GM21390 (cell line): ENCODE data around the gene DNAH10.
"Not testable (repeated sequence)": the region's sequence is repeated elsewhere in the genome, so short reads cannot be mapped to it uniquely, and the experiment has no call there.

Source experiments
- ATAC-seq: cut with Tn5 transposase; IDR thresholded peaks from one replicate; pipeline ENCODE4 v1.9.1; 2021; ENCODE audit not compliant: unreplicated experiment

The DNAH10 gene

GRCh38 chr12:123905319-123905925 is 143.3 kb downstream of the DNAH10 start:
- no peak for ATAC-seq

- no peak for ATAC-seq
These were observed 144.8 kb downstream of the DNAH10 start for GRCh38 chr12:123906711-123907420.

- ATAC-seq: no peak
These were observed 145.8 kb downstream of the DNAH10 start for GRCh38 chr12:123907726-123908476.

GRCh38 chr12:123908884-123909725 is 147.0 kb downstream of the DNAH10 start:
- no peak for ATAC-seq

- ATAC-seq: no peak
These were observed 148.0 kb downstream of the DNAH10 start for GRCh38 chr12:123910057-123910456.

GRCh38 chr12:123910761-123911193 is 148.7 kb downstream of the DNAH10 start:
- no peak for ATAC-seq

GRCh38 chr12:123911672-123912409 is 149.7 kb downstream of the DNAH10 start:
- not testable (repeated sequence) for ATAC-seq

GRCh38 chr12:123912415-123913380 is 150.6 kb downstream of the DNAH10 start:
- ATAC-seq: no peak

- ATAC-seq: no peak
These were observed 152.7 kb downstream of the DNAH10 start for GRCh38 chr12:123914726-123915333.

GRCh38 chr12:123916729-123917128 is 154.6 kb downstream of the DNAH10 start:
- ATAC-seq: no peak

GRCh38 chr12:123917337-123917850 is 155.3 kb downstream of the DNAH10 start:
- ATAC-seq: no peak

- no peak for ATAC-seq
These were observed 157.9 kb downstream of the DNAH10 start for GRCh38 chr12:123919980-123920360.

- no peak for ATAC-seq
These were observed 160.9 kb downstream of the DNAH10 start for GRCh38 chr12:123923038-123923437.

GRCh38 chr12:123923927-123924326 is 161.8 kb downstream of the DNAH10 start:
- ATAC-seq: no peak

GRCh38 chr12:123924539-123924938 is 162.4 kb downstream of the DNAH10 start:
- ATAC-seq: no peak

GRCh38 chr12:123928274-123928865 is 166.3 kb downstream of the DNAH10 start:
- no peak for ATAC-seq

- no peak for ATAC-seq
These were observed 166.8 kb downstream of the DNAH10 start for GRCh38 chr12:123928897-123929296.

- ATAC-seq: no peak
These were observed 168.0 kb downstream of the DNAH10 start for GRCh38 chr12:123929946-123930583.
